Transverse colon (tissue), 4 donors: ENCODE results near the gene RNF207. TPM values are rescaled to one million over a fixed set of nuclear protein-coding genes. Genes with fewer than 3 reads are reported as not detected.

Source experiments
- DNase-seq: peaks from one replicate; pipeline ENCODE4 v3.0.0-alpha.2; 2019
- H3K27ac ChIP-seq, 4 donors: fragments of 200-600 bp; sonication (generic); 2 replicates each; pipeline ENCODE4 v1.5.1; 2016 to 2018; ENCODE audit warnings: inconsistent platforms in 4 of 4
- H3K27me3 ChIP-seq: fragments of 200-600 bp; sonication (generic); 2 replicates; pipeline ENCODE4 v1.5.1; 2017; ENCODE audit warnings: inconsistent platforms
- H3K36me3 ChIP-seq, 4 donors: fragments of 200-600 bp; sonication (generic); 2 replicates each; pipeline ENCODE4 v1.5.1; 2017 to 2019; ENCODE audit warnings: inconsistent platforms in 4 of 4
- H3K4me1 ChIP-seq, 4 donors: fragments of 200-600 bp; sonication (generic); 2 replicates each; pipeline ENCODE4 v1.5.1; 2017 to 2020; ENCODE audit warnings: inconsistent platforms in 4 of 4
- H3K4me3 ChIP-seq, 4 donors: fragments of 200-600 bp; sonication (generic); 1 replicate in 1 of 4; 2 replicates in 3 of 4; pipeline versions ENCODE4 v1.5.1 to v1.6.1; 2017 to 2019; ENCODE audit warnings: inconsistent platforms in 4 of 4
- H3K9me3 ChIP-seq, 2 donors: fragments of 200-600 bp; sonication (generic); 2 replicates each; pipeline ENCODE4 v1.5.1; 2017 to 2019; ENCODE audit warnings: inconsistent platforms in 2 of 2
- EP300 ChIP-seq: sonication (generic); formaldehyde crosslinking; IDR thresholded peaks from one replicate; pipeline ENCODE4 v1.6.1; 2017; ENCODE audit warnings: antibody characterized with exemption, low read depth
- POLR2A ChIP-seq: fragments of 450-650 bp; IDR thresholded peaks from one replicate; pipeline ENCODE4 v1.6.1; 2016; ENCODE audit warnings: antibody characterized with exemption, mild to moderate bottlenecking, moderate library complexity
- POLR2AphosphoS5 ChIP-seq, 3 donors: sonication (generic); formaldehyde crosslinking; IDR thresholded peaks; one replicate each; pipeline ENCODE4 v1.6.1; 2016; ENCODE audit warnings: antibody characterized with exemption in 3 of 3
- WGBS, 2 donors: methylation state at CpG; one replicate each; pipeline ENCODE4 v1.1.5; 2018; ENCODE audit warnings: low coverage in 1 of 2; 5-methylcytosine and 5-hydroxymethylcytosine counted together
- in situ Hi-C, 4 donors: fragments of 200-750 bp; cut with MboI; loops; one replicate each; pipeline versions ENCODE4 v1.15.0 to v1.15.1; 2017; ENCODE audit warnings: low sequenced_read_pairs in 3 of 4, low pct_ligation_motif_present in 1 of 4, low pct_unique_long_range_greater_than_20kb in 1 of 4
- intact Hi-C: fragments of 100-400 bp; cut with DNase I; formaldehyde crosslinking; loops from one replicate; pipeline ENCODE4 v1.15.1; 2023; ENCODE audit warnings: low total_unique reads
- total RNA-seq, 4 donors: library from RNA; depleted of rRNA; stranded (reverse); fragments of >200 nt; gene quantifications; one replicate each; pipeline ENCODE4 v1.1.0, GENCODE V29; 2016
- TF ChIP-seq, protein P1 (sequence below), 5 experiments: fragments of 200-600 bp in 3 of 5; fragments of 450-650 bp in 2 of 5; sonication (generic) in 3 of 5; IDR thresholded peaks; 1 replicate in 2 of 5; 2 replicates in 3 of 5; pipeline ENCODE4 v1.5.1; 2016 to 2017; ENCODE audit warnings: antibody characterized with exemption in 5 of 5, inconsistent platforms in 3 of 5, mild to moderate bottlenecking in 2 of 5, moderate library complexity in 1 of 5

The RNF207 gene
- total RNA-seq, 4 donors from 2014 or later, result 82.6 to 1,341 (median 190) TPM

DNA sequence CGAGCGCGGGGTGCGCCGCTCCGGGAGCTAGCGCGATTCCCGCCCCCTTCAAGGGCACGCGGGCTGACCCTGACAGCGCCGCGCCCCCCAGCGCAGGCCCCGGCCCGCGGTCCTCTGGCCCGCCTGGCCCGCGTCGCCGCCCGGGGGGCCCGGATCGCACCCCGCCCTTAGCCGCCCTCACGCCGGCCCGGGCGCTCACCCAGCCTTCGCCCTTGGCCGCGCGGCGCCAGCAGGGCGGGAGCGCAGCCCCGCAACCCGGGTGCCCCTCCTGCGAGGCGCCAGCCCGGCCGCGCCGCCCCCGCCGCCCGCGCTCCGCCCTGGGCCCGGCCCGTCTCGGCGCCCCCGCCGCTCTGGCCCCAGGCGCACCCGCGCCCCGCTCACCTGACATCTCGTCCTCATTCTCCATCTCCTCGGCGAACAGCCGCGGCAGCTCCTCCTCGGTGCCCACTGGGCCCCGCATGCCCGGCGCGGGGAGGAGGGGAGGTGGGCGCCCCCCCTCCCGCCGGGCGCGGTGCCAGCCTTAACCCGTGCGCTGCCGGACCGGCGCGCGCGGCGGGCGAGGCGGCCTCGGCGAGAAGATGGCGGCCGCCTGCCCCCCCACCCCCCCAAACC, 26.2 kb upstream of the RNF207 start:
- no peaks in the 10 kb centered on the region for H3K36me3 ChIP-seq
- peaks cover 61% of the 10 kb centered on the region for H3K27me3 ChIP-seq
- H3K9me3 ChIP-seq, result no peaks in the 10 kb centered on the region
- DNase-seq, result no peak
- intact Hi-C loops (no loop called here), in situ Hi-C loops (no loop called here)
- no peak overlapping the region for H3K27ac ChIP-seq
- 1% methylated on average over 49 of the region's 92 CpGs; no CpG with 5 or more reads in 1 of the 2 donors for WGBS, 2 donors
- H3K4me3 ChIP-seq, result peak overlapping the region in 2 of 4 donors; percentile 10 to 35
- H3K4me1 ChIP-seq, result peaks cover 3 to 27% (median 13%) of the 10 kb centered on the region in 4 donors
- no peak for TF ChIP-seq POLR2AphosphoS5 (IDR thresholded peaks at IDR 0.05)
- no peak for TF ChIP-seq POLR2A
- TF ChIP-seq, protein P1, sequence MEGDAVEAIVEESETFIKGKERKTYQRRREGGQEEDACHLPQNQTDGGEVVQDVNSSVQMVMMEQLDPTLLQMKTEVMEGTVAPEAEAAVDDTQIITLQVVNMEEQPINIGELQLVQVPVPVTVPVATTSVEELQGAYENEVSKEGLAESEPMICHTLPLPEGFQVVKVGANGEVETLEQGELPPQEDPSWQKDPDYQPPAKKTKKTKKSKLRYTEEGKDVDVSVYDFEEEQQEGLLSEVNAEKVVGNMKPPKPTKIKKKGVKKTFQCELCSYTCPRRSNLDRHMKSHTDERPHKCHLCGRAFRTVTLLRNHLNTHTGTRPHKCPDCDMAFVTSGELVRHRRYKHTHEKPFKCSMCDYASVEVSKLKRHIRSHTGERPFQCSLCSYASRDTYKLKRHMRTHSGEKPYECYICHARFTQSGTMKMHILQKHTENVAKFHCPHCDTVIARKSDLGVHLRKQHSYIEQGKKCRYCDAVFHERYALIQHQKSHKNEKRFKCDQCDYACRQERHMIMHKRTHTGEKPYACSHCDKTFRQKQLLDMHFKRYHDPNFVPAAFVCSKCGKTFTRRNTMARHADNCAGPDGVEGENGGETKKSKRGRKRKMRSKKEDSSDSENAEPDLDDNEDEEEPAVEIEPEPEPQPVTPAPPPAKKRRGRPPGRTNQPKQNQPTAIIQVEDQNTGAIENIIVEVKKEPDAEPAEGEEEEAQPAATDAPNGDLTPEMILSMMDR (IDR thresholded peaks at IDR 0.05), result no peak
- TF ChIP-seq EP300, result no peak

DNA sequence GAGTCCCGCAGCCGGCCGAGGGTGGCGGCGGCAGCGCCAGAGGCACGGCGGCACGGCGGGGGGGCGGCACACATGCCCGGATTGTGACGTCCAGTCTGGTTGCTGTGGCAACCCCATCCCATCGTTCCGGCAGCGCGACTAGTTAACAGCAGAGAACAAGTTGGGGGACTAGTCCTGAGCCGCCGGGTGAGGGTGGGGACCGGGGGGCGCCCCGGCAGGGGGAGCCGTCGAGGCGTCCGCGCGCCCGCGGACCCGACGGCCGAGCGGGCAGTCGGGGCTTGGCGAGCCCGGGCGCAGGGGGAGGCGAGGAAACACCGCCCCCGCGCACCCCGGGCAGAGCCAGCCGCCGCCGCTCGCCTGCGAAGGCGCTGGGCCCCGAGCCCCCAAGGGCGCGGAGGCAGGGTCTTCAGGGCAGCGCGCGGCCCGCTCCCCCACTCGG, 25.6 kb upstream of the RNF207 start, which contains the start of gene CHD5:
TSS of gene CHD5 (minus strand) at position 54 of the 439 bp plus-strand sequence. CDS start 298 bp downstream, outside the sequence.
- TF ChIP-seq, protein P1 (IDR thresholded peaks at IDR 0.05), result no peak
- no peak for DNase-seq
- 5% methylated on average over 33 of the region's 57 CpGs; no CpG with 5 or more reads in 1 of the 2 donors for WGBS, 2 donors
- Histone ChIP-seq H3K4me1 (peaks cover 3 to 27% (median 13%) of the 10 kb centered on the region in 4 donors), H3K27ac (no peak within 1 kb of the TSS), H3K4me3 (peak within 1 kb of the TSS in 2 of 4 donors; percentile 10 to 35), H3K36me3 (no peaks in the 10 kb centered on the region), H3K27me3 (peaks cover 61% of the 10 kb centered on the region), H3K9me3 (no peaks in the 10 kb centered on the region)
- intact Hi-C loops (no loop called here), in situ Hi-C loops (no loop called here)

DNA sequence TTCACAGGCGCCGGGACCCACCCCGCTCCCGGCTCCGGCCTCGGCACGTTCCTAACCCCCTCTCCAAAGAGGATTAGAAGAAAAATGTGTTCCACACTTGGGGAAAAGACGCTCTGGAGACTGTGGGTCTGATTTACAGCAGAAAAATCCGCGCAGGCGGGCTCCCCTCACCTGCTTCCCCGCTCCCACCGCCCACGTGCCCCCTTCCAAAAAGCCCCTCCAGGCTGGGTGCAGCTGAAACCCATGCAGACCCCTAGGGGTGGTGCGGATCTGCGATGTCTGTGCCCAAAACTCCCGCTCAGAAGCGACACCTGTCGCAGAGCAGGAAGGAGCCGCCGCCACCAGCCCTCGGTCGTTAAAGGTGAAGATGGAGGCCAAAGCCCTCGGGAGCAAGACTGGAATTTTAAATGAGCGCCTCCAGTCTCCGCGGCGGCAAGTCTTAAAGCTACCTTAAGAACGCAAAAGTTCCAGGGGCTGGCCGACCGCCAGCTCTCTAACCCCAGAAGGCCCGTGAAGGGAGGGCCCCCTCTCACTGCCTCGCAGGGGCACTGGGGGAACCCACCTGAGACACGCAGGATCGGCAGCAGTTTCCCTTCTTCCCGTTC, 25.1 kb upstream of the RNF207 start:
- H3K36me3 ChIP-seq, result no peaks in the 10 kb centered on the region
- no peaks in the 10 kb centered on the region for H3K9me3 ChIP-seq
- 5% methylated on average over 32 of the region's 36 CpGs; no CpG with 5 or more reads in 1 of the 2 donors for WGBS, 2 donors
- no peak overlapping the region for H3K27ac ChIP-seq
- intact Hi-C loops, result no loop called here
- peak overlapping the region in 1 of 4 donors; percentile 13 for H3K4me3 ChIP-seq
- peaks cover 61% of the 10 kb centered on the region for H3K27me3 ChIP-seq
- H3K4me1 ChIP-seq, result peaks cover 3 to 27% (median 14%) of the 10 kb centered on the region in 4 donors
- in situ Hi-C loops, result no loop called here
- TF ChIP-seq EP300 (no peak), POLR2AphosphoS5 (IDR thresholded peaks at IDR 0.05) (no peak), POLR2A (no peak)
- TF ChIP-seq, protein P1 (IDR thresholded peaks at IDR 0.05), result no peak
- no peak for DNase-seq

DNA sequence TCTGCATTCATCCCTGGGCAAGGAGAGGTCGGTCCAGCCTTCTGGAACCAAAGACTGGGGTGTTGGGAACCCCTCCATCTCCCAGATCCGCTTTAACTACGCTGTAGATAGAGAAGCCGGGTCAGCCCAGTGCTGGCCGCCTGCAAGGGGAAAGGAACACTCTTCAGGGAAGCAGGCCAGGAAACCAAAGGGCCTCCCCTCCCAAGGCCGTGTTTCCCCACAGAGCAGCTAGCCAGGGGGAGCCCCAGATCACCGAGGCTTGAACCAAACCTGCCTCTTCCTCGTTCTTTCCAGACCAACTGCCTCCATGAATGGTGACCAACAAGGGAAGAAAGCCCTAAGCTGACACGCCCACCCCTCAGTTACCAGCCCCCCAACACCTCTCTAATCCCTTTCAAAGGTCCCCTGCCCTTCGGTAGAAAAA, 24.6 kb upstream of the RNF207 start:
- Histone ChIP-seq H3K4me1 (peaks cover 3 to 27% (median 14%) of the 10 kb centered on the region in 4 donors), H3K36me3 (no peaks in the 10 kb centered on the region), H3K9me3 (no peaks in the 10 kb centered on the region), H3K27ac (no peak overlapping the region), H3K4me3 (no peak overlapping the region), H3K27me3 (peaks cover 57% of the 10 kb centered on the region)
- 14 to 29% methylated on average over 5 to 10 of the region's 10 CpGs for WGBS, 2 donors
- TF ChIP-seq EP300 (no peak), POLR2AphosphoS5 (IDR thresholded peaks at IDR 0.05) (no peak), POLR2A (no peak)
- TF ChIP-seq, protein P1 (IDR thresholded peaks at IDR 0.05), result no peak
- in situ Hi-C loops, result no loop called here
- DNase-seq, result no peak
- intact Hi-C loops, result no loop called here
